Cerebellar cortex (tissue), 1 donor: ENCODE results near the gene AHCY.
"Not testable (repeated sequence)": the region's sequence is repeated elsewhere in the genome, so short reads cannot be mapped to it uniquely, and the experiment has no call there.

Experiments
- DNase-seq: peaks from one replicate; pipeline ENCODE4 v3.0.0-alpha.2; 2015; ENCODE audit warnings: low spot score

Gene AHCY

DNA sequence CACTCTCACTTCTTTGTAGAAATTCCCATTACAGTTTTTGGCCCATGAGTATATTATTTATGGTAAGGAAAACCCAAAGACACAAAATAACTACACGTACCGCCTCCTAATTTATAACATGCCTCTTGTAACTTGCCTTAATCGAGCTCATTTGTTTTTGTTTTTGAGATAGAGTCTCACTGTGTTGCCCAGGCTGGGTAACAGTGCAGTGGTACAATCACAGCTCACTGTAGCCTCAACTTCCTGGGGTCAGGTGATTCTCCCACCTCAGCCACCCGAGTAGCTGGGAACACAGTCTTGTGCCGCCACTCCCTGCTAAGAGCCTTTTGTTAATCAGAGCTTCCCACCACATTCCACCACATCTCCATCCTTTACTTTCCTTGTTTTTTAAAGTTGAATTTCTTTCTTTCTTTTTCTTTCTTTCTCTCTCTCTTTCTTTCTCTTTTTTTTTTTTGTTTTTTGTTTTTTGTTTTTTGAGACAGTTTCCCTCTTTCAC is 46.5 kb downstream of the AHCY start:
- DNase-seq: no peak

DNA sequence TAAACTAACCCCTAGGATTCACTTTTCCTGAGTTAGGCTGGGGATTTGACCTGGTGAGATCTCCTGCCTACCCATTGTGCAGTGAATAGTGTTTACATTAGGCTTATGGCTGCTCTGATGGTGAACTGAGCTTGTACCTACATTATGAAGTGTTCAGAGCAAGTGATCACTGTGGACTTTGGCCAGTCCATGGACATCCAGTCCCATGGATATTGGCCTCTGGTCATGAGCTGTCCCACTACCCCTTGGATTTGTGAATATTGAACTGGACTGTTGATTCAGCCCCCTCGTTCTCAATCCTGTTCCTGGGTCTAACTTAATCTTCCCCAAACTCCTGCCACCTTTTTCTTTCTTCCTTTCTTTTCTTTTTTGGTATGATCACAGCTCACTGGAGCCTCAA is 48.2 kb downstream of the AHCY start:
- DNase-seq: no peak

DNA sequence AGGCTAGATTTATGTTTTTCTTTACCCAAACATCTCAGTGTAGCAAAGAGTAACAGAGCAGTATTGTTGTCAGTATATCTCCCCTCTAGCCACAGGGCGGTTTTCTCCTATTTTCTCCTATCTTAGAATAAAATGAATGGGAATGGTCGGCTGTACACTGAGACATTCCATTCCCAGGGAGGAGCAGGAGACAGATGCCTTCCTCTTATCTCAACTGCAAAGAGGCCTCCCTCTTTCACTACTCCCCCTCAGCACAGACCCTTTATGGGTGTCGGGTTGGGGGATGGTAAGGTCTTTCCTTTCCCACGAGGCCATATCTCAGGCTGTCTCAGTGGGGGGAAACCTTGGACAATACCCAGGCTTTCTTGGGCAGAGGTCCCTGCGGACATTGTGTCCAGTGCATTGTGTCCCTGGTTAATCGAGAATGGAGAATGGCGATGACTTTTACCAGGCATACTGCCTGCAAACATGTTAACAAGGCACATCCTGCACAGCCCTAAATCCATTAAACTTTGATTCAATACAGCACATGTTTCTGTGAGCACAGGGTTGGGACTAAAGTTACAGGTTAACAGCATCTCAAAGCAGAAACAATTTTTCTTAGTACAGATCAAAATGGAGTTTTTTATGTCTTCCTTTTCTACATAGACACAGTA is 50.6 kb downstream of the AHCY start:
- DNase-seq: not testable (repeated sequence)

DNA sequence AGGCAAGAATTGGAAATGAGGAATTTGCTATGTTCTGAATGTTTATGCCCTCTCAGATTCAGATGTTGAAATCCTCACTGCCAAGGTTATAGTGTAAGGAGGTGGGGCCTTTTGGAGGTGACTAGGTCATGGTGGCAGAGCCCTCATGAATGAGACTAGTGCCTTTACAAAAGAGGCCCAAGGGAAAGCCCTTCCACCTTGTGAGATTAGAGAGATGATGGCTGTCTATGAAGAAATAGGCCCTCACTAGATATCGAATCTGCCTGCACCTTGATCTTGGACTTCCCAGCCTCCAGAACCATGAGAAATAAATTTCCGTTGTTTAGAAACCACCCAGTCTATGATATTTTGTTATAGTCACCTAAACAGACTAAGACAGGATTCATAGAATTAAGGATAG is 51.5 kb downstream of the AHCY start:
- no peak for DNase-seq

DNA sequence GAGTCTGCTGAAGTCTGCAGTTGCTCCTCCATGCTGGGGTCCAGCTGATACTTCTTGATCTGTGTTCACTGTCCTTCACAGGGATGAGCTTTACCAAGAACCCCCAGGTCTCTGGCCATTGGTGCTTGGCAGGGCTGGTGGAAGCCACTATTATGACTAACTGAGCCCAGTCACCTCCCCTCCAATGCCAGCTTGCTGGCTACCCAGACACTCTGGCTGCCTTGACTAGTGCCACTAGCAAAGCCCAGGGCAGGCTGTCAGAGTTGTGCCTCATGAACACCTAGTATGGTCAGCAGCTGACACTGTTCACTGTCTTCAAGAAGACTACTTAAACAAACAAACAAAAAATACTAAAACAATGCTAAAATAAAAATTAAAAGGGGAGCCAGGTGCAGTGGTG is 53.1 kb downstream of the AHCY start:
- DNase-seq: no peak

DNA sequence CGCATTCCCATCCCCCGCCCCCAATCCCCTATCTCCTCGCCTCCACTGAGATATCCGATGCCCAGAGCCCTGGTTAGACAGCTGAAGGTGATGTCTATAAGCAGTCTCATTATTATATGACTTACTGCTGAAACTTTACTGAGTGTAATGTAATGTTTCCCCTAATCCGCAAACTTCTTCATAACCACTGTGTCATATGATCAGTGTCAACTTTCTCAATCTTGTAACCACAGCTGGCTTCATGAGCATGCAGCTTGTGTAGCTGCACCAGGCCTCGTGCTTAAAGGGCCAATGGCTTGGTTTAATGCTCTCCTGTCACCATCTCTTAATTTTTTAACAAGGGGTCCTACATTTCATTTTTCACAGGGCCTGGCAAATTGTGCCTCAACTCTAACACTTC is 53.9 kb downstream of the AHCY start:
- DNase-seq: no peak

DNA sequence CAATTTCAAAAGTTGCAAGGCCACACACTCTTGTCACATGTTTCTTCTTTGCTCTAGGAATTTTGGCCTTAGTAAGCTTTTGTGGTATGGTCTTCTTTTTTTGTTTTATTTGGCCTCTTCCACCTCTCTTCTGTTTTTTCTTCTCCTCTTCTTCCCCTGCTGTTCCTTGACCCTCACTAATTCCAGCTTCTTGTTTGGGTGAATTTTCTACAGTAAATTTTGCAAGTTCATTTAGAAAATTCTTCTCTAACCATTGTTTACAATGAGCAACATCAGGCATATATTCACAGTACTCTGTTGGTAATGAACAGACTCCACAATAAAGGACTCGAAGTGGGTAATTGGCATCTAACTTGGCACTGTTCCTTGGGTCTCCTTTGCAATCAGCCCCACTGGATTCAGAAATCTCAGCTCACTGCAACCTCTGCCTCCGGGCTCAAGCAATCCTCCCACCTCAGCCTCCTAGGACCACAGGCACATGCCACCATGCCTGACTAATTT is 57.0 kb downstream of the AHCY start:
- DNase-seq: no peak

DNA sequence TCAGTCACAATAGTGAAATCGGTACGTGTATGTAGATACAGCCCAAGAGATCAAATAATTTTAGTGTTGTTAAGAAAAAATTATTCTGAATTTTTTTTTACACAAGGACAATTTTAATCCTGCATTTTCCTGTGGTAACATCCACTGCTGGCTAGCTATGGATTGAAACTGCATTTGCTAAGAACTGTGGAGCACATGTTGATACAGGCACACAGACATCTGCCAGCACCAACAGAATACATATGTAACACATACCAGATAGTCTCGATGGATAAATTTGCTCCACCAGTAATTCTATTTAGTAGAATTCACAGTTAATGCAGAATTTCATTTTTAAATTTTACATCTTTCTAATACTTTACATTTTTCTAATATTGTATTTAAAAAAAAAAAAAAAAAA is 59.8 kb downstream of the AHCY start:
- no peak for DNase-seq

DNA sequence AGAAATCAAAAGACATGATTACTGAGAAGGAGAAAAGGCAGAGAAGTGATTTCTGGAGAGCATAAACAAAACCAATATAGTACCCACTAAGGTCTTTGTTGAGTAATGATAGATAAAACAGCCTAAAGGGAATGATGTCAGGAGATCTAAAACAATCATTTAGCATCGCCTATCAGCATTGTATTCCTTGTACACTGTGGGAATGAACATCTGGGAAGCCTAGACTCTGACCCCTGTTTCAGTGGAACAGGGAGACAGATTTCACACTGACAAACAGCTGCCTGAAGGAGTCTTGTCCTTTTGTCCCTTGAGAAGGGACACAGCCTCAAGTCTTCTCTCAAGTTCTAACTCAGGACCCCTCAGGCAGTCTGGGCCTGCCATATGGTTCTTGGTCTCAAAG is 60.3 kb downstream of the AHCY start:
- DNase-seq: no peak

DNA sequence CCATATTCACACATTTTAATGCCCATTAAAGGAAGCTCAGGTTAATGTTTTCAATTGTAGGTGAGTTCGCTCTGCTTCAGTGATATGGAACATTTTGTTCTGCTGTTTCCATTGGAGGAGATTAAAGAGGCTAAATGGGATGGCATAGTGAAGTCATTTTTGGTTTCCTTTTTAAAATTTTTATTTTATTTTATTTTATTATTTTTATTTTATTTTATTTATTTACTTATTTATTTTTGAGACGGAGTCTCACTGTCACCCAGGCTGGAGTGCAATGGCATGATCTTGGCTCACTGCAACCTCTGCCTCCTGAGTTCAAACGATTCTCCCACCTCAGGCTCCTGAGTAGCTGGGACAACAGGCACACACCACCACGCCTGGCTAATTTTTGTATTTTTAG is 61.1 kb downstream of the AHCY start:
- DNase-seq: not testable (repeated sequence)

DNA sequence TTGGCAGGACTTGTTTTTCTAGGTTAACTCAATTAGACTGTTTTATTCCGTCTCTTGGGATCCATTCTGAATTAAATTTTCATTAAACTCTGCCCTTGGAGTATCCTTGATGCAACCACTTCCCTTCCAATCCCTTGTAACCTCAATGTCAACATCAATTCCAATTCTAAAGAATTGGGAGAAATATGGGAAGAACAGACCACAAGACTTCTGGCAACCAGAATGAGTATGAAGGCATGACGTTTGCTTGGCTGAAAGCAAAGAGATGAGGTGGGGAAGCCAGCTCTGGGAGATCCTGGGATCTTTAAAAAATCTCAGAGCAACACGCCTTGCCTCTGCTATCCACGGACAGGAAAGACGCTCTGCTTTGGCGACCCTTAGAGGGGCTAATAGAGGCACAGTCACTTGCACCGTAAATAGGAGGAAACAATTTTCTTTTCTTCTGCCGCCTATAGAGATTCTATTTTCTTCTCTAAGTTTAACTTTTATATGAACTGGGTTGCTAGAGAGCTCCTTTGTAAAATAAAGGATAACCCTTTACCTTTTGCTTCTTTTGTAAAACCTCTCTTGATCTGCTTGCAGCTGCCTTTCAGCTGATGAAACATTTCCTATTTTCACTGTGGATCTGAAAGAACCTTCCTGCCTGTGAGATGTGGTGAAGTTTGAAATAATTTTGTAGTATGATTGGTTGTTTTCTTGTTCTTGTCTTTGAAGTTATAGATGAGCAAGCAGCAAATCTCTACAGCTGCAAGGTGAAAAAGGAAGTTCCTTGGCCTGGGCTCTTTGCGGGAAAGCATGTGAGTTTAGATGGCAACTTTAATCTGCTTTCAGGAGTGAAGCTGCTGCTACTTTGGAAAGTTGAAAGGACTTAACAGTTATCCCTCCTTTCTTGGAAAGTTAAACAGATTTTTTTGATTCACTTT is 62.2 kb downstream of the AHCY start, which contains the start of gene ASIP:
Gene ASIP, plus strand, starts transcription at position 731 of the 923 bp plus-strand sequence. CDS start 18,952 bp downstream, outside the sequence.
- DNase-seq: no peak

DNA sequence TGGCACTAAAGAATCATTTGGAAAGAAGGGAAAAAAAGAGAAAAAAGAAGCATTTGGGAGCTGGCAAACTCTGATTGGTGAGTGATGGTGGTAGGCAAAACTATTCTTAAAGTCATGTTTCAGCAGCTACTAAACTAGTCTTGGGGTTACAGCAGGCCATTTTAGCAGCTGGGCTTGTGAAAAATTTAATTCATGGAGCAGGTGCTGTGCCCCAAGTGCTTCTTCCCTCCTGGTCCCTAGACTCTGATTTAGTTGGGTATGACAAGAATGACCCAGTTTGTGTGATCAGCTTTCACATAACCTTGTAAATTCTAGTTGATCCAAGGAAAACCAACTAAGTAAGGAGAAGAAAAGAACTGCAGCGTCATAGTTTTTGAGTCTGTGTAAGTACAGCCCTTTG is 63.0 kb downstream of the AHCY start:
- DNase-seq: no peak

DNA sequence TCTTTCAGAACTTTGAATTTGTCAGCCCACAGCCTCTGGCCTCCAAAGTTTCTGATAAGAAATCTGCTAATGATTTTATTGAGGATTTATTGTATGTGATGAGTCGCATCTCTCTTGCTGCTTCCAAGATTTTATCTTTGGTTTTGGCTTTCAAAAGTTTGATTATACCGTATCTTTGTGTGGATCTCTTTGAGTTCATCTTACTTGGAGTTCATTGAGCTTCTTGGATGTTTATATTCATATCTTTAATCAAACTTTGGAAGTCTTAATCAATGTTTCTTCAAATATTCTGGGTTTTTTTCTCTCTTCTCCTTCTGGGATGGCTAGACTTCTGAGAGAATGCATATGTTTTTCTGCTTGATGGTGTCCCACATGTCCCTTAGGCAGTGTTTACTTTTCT is 65.2 kb downstream of the AHCY start:
- DNase-seq: no peak

DNA sequence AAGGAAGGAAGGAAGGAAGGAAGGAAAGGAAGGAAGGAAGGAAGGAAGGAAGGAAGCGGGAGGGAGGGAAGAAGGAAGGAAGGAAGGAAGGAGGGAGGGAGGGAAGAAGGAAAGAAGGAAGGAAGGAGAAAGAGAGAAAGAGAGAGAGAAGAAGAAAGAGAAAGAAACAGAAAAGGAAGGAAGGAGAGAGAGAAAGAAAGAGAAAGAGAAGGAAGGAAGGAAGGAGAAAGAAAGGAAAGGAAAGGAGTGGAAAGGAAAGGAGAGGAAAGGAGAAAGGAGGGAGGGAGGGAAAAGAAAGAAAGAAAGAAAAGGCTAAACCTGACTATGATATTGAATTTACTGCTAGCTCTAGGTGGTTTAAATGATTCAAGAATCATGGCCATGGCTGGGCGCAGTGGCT is 67.3 kb downstream of the AHCY start:
- no peak for DNase-seq

DNA sequence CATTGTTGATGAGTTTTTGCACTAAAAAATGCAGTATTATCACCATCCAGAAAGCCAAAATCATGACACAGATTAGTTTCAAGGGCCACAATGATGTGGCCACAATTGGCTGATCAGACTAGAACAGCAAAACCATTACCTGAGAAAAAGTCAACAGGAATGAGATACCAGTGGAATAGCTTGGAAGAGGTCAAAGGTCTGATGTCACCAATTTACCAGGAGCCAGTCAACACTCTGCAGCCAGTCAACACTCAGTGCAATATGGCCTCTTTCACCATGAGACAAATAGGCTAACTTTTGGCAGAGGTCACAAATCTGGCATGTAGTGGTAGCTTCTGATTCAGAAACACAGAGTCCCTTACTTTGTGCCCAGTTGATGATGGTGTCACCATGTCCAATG is 69.5 kb downstream of the AHCY start:
- DNase-seq: no peak

DNA sequence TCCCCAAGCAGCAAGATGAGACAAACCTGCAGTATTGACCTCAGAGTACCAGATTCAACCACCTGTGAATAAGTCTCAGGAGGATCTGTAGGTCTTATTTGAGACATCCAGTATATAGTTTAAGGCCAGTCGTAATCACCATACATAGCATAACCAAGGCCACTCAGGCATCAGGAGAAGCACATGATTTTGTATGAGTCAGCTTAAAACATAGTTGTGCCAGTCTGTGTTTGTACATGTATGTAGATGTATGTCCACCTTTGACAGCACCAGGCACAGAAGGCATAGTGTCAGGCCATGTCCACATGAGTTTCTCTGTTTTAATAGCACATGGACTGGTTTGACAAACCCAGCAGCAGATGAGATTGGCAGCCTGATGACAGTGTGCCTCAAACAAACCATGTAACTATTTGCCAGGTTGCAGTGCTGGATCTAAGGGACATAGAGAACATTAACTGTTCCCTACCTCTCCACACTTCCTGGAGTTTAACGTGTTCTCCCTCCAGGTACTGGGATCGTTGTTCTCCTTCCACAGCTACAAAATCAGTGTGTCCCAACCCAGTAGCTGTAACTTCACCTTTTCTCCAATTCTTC is 70.6 kb downstream of the AHCY start:
- DNase-seq: no peak

DNA sequence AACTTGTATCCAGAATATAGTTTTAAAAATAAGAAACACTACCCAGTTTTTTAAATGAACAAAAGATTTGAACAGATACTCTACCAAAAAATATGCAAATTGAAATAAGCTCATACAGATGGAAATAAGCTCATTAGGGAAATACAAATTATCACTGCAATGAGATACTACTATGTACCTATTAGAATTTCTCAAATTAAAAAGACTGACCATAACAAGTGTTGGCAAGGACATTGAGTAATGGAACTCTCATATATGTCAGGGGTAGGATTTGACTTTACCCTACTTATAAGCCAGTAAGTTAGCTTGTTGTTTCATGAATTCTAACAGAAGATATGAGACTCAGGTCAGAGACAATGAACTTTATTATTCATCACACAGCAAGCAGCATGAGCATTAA is 71.5 kb downstream of the AHCY start:
- no peak for DNase-seq
